ENCODE results near the gene WNT9B.

DNA sequence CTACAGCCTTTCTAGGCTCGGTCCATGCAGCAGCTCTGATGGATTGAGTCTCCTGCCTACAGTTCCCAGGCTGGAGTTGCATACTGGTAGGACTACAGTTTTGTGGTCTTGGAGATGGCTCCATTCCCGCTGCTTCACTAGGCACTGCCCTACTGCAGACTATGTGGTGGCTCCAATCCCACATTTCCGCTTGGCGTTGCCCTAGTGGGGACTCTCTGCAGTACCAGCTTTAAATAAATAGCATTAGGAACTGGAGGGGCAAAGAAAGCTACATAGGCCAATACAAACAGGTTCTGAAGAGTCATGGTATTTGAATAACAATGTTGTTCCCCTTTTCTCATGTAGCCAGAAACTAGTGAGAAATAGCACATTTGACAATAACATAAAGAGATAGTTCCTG lies 66.1 kb downstream of the WNT9B start:
- TF ChIP-seq, protein P1, sequence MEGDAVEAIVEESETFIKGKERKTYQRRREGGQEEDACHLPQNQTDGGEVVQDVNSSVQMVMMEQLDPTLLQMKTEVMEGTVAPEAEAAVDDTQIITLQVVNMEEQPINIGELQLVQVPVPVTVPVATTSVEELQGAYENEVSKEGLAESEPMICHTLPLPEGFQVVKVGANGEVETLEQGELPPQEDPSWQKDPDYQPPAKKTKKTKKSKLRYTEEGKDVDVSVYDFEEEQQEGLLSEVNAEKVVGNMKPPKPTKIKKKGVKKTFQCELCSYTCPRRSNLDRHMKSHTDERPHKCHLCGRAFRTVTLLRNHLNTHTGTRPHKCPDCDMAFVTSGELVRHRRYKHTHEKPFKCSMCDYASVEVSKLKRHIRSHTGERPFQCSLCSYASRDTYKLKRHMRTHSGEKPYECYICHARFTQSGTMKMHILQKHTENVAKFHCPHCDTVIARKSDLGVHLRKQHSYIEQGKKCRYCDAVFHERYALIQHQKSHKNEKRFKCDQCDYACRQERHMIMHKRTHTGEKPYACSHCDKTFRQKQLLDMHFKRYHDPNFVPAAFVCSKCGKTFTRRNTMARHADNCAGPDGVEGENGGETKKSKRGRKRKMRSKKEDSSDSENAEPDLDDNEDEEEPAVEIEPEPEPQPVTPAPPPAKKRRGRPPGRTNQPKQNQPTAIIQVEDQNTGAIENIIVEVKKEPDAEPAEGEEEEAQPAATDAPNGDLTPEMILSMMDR (IDR thresholded peaks at IDR 0.05) = no peak
- TF ChIP-seq, protein P2, sequence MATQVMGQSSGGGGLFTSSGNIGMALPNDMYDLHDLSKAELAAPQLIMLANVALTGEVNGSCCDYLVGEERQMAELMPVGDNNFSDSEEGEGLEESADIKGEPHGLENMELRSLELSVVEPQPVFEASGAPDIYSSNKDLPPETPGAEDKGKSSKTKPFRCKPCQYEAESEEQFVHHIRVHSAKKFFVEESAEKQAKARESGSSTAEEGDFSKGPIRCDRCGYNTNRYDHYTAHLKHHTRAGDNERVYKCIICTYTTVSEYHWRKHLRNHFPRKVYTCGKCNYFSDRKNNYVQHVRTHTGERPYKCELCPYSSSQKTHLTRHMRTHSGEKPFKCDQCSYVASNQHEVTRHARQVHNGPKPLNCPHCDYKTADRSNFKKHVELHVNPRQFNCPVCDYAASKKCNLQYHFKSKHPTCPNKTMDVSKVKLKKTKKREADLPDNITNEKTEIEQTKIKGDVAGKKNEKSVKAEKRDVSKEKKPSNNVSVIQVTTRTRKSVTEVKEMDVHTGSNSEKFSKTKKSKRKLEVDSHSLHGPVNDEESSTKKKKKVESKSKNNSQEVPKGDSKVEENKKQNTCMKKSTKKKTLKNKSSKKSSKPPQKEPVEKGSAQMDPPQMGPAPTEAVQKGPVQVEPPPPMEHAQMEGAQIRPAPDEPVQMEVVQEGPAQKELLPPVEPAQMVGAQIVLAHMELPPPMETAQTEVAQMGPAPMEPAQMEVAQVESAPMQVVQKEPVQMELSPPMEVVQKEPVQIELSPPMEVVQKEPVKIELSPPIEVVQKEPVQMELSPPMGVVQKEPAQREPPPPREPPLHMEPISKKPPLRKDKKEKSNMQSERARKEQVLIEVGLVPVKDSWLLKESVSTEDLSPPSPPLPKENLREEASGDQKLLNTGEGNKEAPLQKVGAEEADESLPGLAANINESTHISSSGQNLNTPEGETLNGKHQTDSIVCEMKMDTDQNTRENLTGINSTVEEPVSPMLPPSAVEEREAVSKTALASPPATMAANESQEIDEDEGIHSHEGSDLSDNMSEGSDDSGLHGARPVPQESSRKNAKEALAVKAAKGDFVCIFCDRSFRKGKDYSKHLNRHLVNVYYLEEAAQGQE (IDR thresholded peaks at IDR 0.05; ENCODE audit: insufficient read depth in 1 of 2, low read depth in 2 of 2, low read length in 1 of 2) = no peak
- TF ChIP-seq POLR2AphosphoS5 (IDR thresholded peaks at IDR 0.05; ENCODE audit: low read depth, low read length) (no peak), TCF7L2 (IDR thresholded peaks at IDR 0.05; ENCODE audit: low read depth, low read length) (no peak), SIN3A (IDR thresholded peaks at IDR 0.05; ENCODE audit: borderline replicate concordance, insufficient read depth, low read depth, low read length) (no peak)

Data from Panc1 (cell line).